Erythroblast (primary cell): ENCODE data around the gene PNPLA1.
"Not testable (repeated sequence)": the region's sequence is repeated elsewhere in the genome, so short reads cannot be mapped to it uniquely, and the experiment has no call there.

ENCODE experiments used
- DNase-seq, 2 experiments: peaks; one replicate each; lab custom pipeline; 2025; lab: John Stamatoyannopoulos, UW
- GATA1 ChIP-seq: IDR thresholded peaks from 2 replicates; pipeline ENCODE4 v1.6.1; 2011; ENCODE audit warnings: low read depth, mild to moderate bottlenecking, control low read depth, low read length, moderate library complexity
- POLR2A ChIP-seq: IDR thresholded peaks from 2 replicates; pipeline ENCODE4 v1.6.1; 2011; ENCODE audit warnings: mild to moderate bottlenecking, low read length

Gene PNPLA1

GRCh38 chr6:36335465-36336207, 65.8 kb downstream of the PNPLA1 start:
- no peak for DNase-seq

GRCh38 chr6:36336208-36336710, 66.4 kb downstream of the PNPLA1 start:
- no peak for DNase-seq

More at GRCh38 chr6:36335465-36336207, 65.8 kb downstream of the PNPLA1 start:
- TF ChIP-seq GATA1 (no peak), POLR2A (no peak)

GRCh38 chr6:36336779-36337241, 67.0 kb downstream of the PNPLA1 start, which contains the start of gene BNIP5:
Gene BNIP5, minus strand, starts transcription at chr6:36336888. Its CDS starts 6,198 bp downstream, at chr6:36330690.
- TF ChIP-seq GATA1 = no peak
- TF ChIP-seq POLR2A = no peak
- DNase-seq = no peak

More at GRCh38 chr6:36336208-36336710, 66.4 kb downstream of the PNPLA1 start:
- TF ChIP-seq POLR2A = no peak
- no peak for TF ChIP-seq GATA1

GRCh38 chr6:36337814-36338213, 68.0 kb downstream of the PNPLA1 start:
- TF ChIP-seq POLR2A = no peak
- TF ChIP-seq GATA1 = no peak
- no peak for DNase-seq

- DNase-seq = not testable (repeated sequence)
Observed at GRCh38 chr6:36338223-36338622, 68.4 kb downstream of the PNPLA1 start.

- no peak for DNase-seq
- no peak for TF ChIP-seq GATA1
- no peak for TF ChIP-seq POLR2A
Observed at GRCh38 chr6:36339146-36339545, 69.3 kb downstream of the PNPLA1 start.

- TF ChIP-seq GATA1 (no peak), POLR2A (no peak)
Observed at GRCh38 chr6:36340306-36340617, 70.4 kb downstream of the PNPLA1 start.

GRCh38 chr6:36340618-36341454, 71.0 kb downstream of the PNPLA1 start:
- peak; percentile 78 to 85 for DNase-seq
- TF ChIP-seq GATA1 (no peak), POLR2A (no peak)

More at GRCh38 chr6:36340306-36340617, 70.4 kb downstream of the PNPLA1 start:
- no peak for DNase-seq

GRCh38 chr6:36343109-36343680, 73.3 kb downstream of the PNPLA1 start:
- no peak for DNase-seq
- no peak for TF ChIP-seq POLR2A
- no peak for TF ChIP-seq GATA1

- peak; percentile 66 to 78 for DNase-seq
- TF ChIP-seq POLR2A = peak; percentile 37
- TF ChIP-seq GATA1 = no peak
Observed at GRCh38 chr6:36345681-36346466, 76.0 kb downstream of the PNPLA1 start.

GRCh38 chr6:36346486-36347273, 76.8 kb downstream of the PNPLA1 start:
- TF ChIP-seq GATA1 = no peak
- no peak for TF ChIP-seq POLR2A
- DNase-seq = no peak

GRCh38 chr6:36347621-36348020, 77.8 kb downstream of the PNPLA1 start:
- peak; percentile 65 for TF ChIP-seq POLR2A
- TF ChIP-seq GATA1 = no peak
- peak; percentile 91 to 97 for DNase-seq
